ENCODE measurements around the gene RBKS. TPM values are rescaled to one million over a fixed set of nuclear protein-coding genes. Genes with fewer than 3 reads are reported as not detected.
A peak's percentile ranks its signal among the peaks of the same experiment; 100 is the strongest.

The RBKS gene
- polyA plus RNA-seq, 1 of the 3 experiments (the other 2 are of a cell fraction), result 7.4 TPM

DNA sequence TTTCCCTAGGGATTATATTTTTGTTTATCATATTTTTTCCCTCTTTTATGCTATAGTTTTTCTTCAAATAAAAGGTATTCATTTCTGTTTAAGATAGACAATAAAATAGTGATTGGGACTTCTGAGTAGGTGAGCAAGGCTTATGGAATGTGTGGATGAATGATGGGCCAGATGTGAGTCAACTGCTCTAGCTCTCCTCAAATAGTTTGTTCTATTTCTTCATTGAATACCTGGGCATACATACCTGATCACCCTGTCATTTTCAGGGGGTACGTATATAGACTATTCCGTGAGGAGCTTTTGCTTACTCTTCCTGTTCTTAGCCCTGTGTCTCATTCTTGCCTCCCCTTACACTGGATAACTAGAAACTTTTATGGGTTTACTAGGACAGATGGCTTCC lies 42.2 kb upstream of the RBKS start:
- Histone ChIP-seq H3K9me2 (no peaks in the 10 kb centered on the region), H3K4me3 (ENCODE audit: low read depth in 2 of 2, low read length in 1 of 2) (no peak overlapping the region), H3K9me3 (no peaks in the 10 kb centered on the region), H3K4me2 (no peak overlapping the region), H2AFZ (ENCODE audit: low read depth) (no peak overlapping the region), H3K27me3 (ENCODE audit: insufficient read depth) (no peaks in the 10 kb centered on the region), H3K27ac (ENCODE audit: low read depth in 2 of 2, low read length in 1 of 2) (no peak overlapping the region), H3K36me3 (replicated peaks in 1 of 2; ENCODE audit: control insufficient read depth in 1 of 2, insufficient read depth in 2 of 2, low read length in 1 of 2) (peaks cover 0 to 14% of the 10 kb centered on the region in 2 experiments), H3K79me2 (ENCODE audit: insufficient read depth) (no peaks in the 10 kb centered on the region), H3K4me1 (ENCODE audit: control insufficient read depth in 1 of 2, insufficient read depth in 2 of 2, low read depth in 1 of 2, low read length in 1 of 2) (peaks cover 0 to 4% of the 10 kb centered on the region in 2 experiments; a peak in 1 of 4 replicates), H3K9ac (no peak overlapping the region), H3F3A (replicated peaks; ENCODE audit: insufficient read depth) (no peaks in the 10 kb centered on the region), H4K20me1 (ENCODE audit: insufficient read depth) (no peaks in the 10 kb centered on the region)
- WGBS (ENCODE audit: low lambda C conversion rate), result 73% methylated on average over 2 of the region's 2 CpGs
- POLR2A ChIA-PET, result no interaction called here
- TF ChIP-seq, protein P1, sequence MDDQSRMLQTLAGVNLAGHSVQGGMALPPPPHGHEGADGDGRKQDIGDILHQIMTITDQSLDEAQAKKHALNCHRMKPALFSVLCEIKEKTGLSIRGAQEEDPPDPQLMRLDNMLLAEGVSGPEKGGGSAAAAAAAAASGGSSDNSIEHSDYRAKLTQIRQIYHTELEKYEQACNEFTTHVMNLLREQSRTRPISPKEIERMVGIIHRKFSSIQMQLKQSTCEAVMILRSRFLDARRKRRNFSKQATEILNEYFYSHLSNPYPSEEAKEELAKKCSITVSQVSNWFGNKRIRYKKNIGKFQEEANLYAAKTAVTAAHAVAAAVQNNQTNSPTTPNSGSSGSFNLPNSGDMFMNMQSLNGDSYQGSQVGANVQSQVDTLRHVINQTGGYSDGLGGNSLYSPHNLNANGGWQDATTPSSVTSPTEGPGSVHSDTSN (IDR thresholded peaks at IDR 0.05), result peak; percentile 69
- peak; percentile 73 for TF ChIP-seq JUND (IDR thresholded peaks at IDR 0.05)
- TF ChIP-seq, protein P2, sequence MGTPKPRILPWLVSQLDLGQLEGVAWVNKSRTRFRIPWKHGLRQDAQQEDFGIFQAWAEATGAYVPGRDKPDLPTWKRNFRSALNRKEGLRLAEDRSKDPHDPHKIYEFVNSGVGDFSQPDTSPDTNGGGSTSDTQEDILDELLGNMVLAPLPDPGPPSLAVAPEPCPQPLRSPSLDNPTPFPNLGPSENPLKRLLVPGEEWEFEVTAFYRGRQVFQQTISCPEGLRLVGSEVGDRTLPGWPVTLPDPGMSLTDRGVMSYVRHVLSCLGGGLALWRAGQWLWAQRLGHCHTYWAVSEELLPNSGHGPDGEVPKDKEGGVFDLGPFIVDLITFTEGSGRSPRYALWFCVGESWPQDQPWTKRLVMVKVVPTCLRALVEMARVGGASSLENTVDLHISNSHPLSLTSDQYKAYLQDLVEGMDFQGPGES (IDR thresholded peaks at IDR 0.05; ENCODE audit: low read depth, low read length), result no peak
- peak; percentile 64; the same call in 1 of the 2 replicates for TF ChIP-seq FOSL2 (IDR thresholded peaks at IDR 0.05; ENCODE audit: borderline replicate concordance, low read depth)
- CTCF ChIA-PET, result interaction anchor here (0.7 to 1.6 kb wide), 3 partner anchors 13 to 249 kb away, joined by 3 to 4 read pairs (median 3); no protein-coding TSS in a partner anchor
- no peak for DNase-seq

DNA sequence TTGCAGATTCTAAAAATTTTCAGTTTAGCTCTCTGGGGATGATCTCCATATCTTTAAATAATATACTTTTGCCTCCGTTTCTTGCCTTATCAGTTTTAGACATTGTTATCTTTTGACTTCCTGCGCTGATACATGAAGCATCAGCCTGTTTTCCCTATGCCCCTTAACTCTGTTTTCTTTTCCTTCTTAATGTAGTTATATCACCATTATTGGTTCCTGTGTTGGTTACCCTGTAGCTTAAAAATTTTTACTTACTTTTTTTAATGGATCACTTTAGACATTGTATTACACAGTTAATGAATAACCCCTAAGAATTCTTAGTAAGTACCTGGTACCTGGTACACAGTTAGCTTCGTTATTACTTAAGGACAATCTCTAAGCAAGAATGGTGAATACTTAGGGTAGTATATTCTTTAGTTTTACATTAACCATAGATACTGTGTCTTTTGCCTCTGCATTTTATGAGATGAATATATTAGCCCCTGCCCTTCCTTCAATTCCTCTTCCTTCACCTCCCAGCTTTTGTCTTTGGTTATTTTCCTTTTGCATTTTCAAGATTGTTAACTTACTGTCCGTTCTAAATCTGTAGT lies 41.3 kb upstream of the RBKS start:
- H3K9ac ChIP-seq, result no peak overlapping the region
- no peaks in the 10 kb centered on the region for H3K79me2 ChIP-seq (ENCODE audit: insufficient read depth)
- DNase-seq, result no peak
- H3F3A ChIP-seq (replicated peaks; ENCODE audit: insufficient read depth), result no peaks in the 10 kb centered on the region
- H3K27me3 ChIP-seq (ENCODE audit: insufficient read depth), result no peaks in the 10 kb centered on the region
- TF ChIP-seq TCF12 (IDR thresholded peaks at IDR 0.05) (no peak), GABPA (IDR thresholded peaks at IDR 0.05; ENCODE audit: low read depth) (no peak), MXI1 (IDR thresholded peaks at IDR 0.05; ENCODE audit: low read depth, low read length) (no peak), FOXM1 (IDR thresholded peaks at IDR 0.05; ENCODE audit: low read depth) (no peak), MEF2A (IDR thresholded peaks at IDR 0.05; ENCODE audit: borderline replicate concordance, low read depth) (no peak), FOXJ3 (CRISPR knock-in tag; IDR thresholded peaks at IDR 0.05) (no peak), EZH2phosphoT487 (IDR thresholded peaks at IDR 0.05; ENCODE audit: borderline replicate concordance, low read depth) (no peak), TEAD4 (IDR thresholded peaks at IDR 0.05; ENCODE audit: borderline replicate concordance, insufficient read depth) (no peak), FOSL2 (IDR thresholded peaks at IDR 0.05; ENCODE audit: borderline replicate concordance, low read depth) (no peak), RFX5 (IDR thresholded peaks at IDR 0.05; ENCODE audit: low read length) (no peak)
- TF ChIP-seq, protein P3, sequence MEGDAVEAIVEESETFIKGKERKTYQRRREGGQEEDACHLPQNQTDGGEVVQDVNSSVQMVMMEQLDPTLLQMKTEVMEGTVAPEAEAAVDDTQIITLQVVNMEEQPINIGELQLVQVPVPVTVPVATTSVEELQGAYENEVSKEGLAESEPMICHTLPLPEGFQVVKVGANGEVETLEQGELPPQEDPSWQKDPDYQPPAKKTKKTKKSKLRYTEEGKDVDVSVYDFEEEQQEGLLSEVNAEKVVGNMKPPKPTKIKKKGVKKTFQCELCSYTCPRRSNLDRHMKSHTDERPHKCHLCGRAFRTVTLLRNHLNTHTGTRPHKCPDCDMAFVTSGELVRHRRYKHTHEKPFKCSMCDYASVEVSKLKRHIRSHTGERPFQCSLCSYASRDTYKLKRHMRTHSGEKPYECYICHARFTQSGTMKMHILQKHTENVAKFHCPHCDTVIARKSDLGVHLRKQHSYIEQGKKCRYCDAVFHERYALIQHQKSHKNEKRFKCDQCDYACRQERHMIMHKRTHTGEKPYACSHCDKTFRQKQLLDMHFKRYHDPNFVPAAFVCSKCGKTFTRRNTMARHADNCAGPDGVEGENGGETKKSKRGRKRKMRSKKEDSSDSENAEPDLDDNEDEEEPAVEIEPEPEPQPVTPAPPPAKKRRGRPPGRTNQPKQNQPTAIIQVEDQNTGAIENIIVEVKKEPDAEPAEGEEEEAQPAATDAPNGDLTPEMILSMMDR (IDR thresholded peaks at IDR 0.05), result no peak
- POLR2A ChIA-PET, result no interaction called here
- H3K27ac ChIP-seq (ENCODE audit: low read depth in 2 of 2, low read length in 1 of 2), result no peak overlapping the region; a peak in 1 of 4 replicates
- no peaks in the 10 kb centered on the region for H3K9me2 ChIP-seq
- no peak overlapping the region for H3K4me2 ChIP-seq
- WGBS (ENCODE audit: low lambda C conversion rate), result 83% methylated on average over 4 of the region's 4 CpGs
- no peak overlapping the region for H3K4me3 ChIP-seq (ENCODE audit: low read depth in 2 of 2, low read length in 1 of 2)
- H2AFZ ChIP-seq (ENCODE audit: low read depth), result no peak overlapping the region
- no peaks in the 10 kb centered on the region for H4K20me1 ChIP-seq (ENCODE audit: insufficient read depth)
- peaks cover 0 to 15% of the 10 kb centered on the region in 2 experiments for H3K36me3 ChIP-seq (replicated peaks in 1 of 2; ENCODE audit: control insufficient read depth in 1 of 2, insufficient read depth in 2 of 2, low read length in 1 of 2)
- H3K9me3 ChIP-seq, result no peaks in the 10 kb centered on the region
- CTCF ChIA-PET, result interaction anchor here (0.6 kb wide), 1 partner anchor 118 kb away, joined by 3 read pairs; no protein-coding TSS in a partner anchor
- peaks cover 0 to 4% of the 10 kb centered on the region in 2 experiments; a peak in 1 of 4 replicates for H3K4me1 ChIP-seq (ENCODE audit: control insufficient read depth in 1 of 2, insufficient read depth in 2 of 2, low read depth in 1 of 2, low read length in 1 of 2)

Data from SK-N-SH (cell line).